Stimulated activated CD8-positive, alpha-beta memory T cell treated with anti-CD3 and anti-CD28 coated beads, Interleukin-15, amount 100 ng/mL, for 48 hours (primary cell): Measurements from ENCODE around the gene CROCC.

ENCODE experiments used
- DNase-seq, 2 donors: peaks; one replicate each; pipeline ENCODE4 v3.0.0-alpha.2; 2020; ENCODE audit warnings: low read depth in 2 of 2

CROCC gene

DNA sequence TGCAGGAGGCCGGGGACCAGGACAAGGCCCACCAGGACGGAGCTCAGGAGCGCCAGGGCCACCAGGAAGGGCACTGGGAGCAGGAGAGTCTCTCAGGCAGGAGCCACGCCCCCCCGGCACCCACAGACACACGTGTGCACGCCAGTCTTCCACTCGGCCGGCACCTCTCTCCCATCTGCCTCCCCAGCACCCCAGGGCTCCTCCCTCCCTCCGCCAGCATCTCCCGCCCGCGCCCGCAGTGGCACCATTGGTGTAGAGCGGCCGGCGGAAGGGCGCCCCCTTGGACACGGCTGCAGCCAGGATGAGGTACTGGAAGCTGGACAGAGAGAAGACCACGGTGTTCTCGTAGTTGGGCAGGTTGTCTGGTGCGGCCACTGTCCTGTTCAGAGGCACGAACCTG is 64.8 kb downstream of the CROCC start:
- DNase-seq: no peak

DNA sequence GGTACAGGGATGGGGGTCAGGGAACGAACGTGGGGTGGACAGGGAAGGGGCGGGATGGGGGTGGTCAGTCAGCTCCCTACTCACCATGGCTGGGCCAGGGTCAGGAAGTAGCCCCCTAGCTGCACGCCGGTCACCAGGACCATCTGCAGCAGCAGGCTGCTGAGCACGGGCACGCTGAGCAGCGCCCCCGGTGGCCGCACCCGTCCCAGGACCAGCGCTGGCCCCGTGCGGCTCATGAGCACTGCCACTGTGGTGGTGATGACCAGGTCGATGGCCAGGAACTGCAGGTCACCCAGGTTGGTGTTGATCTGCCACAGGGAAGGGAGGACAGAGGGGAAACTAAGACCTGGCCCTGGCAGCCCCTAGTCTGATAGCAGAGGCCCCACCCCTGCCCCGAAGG is 65.2 kb downstream of the CROCC start:
- no peak for DNase-seq

- no peak for DNase-seq
These were observed 66.5 kb downstream of the CROCC start for GRCh38 chr1:16988210-16988609.

GRCh38 chr1:16989676-16990391 is 68.1 kb downstream of the CROCC start:
- no peak for DNase-seq

DNA sequence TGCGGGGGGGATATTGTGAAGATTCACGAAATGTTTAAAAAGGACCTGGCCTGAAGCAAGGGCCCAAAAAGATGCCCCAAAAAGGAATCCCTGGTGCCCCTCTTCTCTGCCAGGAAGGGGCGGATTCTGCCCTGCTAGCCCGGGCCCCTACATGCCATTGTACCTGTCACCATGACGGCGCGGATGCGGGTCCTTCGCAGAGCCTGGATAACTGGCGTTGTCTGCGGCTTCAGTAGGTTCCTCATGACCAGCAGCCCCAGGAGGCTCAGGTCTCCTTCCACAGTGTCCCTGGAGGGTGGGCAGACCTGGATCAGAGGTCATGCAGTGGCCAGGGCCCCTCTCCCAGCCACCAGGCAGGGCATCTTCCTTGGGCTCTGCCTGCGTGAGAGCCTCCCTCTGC is 69.8 kb downstream of the CROCC start:
- DNase-seq: no peak

DNA sequence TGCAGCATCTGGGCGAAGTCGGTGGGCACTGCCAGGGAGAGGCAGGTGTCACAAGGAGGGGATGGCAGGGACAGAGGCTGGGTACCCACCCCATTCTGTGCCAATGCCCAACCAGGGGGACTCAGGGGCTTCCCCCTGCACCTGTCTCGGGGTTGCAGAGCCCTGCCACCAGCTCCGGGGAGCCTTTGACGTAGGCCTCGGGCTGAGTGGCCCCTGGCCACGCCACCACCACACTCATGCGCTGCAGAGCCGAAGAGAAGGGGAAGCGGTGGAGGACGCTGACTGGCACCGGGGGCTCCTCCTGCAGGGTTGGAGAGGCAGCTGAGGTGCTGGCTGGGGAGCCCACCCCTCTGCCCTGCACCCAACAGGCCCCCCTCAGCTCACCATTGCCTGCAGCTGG is 70.4 kb downstream of the CROCC start:
- no peak for DNase-seq

DNA sequence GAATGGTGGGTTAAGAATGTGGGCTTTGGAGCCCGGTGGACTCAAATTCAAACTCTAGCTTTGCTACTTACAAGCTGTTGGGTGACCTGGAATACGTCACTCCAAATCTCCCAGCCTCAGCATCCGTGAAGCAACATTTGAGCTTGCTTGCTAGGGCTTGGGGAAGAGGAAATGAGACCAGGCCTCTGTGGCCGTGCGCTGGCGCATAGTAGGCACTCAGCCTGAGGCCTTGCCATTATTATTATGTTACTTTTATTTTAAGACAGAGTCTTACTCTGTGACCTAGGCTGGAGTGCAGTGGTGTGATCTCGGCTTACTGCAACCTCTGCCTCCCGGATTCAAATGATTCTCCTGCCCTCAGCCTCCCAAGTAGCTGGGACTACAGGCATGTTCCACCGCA is 70.9 kb downstream of the CROCC start:
- DNase-seq: no peak

DNA sequence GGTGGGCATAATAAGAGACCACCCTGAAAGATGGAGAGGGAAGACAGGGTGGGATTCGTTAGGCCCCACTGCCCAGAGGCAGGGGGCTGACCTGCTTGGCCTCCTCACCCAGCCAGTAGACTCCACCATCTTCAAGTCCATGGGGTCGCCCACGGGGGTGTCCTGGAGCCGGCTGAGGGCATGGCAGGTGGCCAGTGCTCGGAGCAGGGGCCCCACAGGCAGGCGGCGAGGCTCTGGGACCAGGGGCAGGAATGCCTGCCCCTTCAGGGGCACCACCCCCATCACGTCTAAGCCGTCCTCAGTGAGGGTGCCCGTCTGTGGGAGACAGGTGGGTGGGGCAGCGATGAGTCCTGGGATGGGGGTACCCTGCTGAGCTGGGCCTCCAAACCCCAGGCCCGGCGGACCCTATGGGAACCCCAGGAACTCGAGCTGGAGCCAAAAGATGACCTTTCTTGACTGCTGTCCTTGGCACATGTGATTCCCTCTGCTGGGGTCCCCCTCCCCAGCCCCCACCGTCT is 71.8 kb downstream of the CROCC start:
- no peak for DNase-seq

GRCh38 chr1:16996845-16997244 is 75.1 kb downstream of the CROCC start:
- no peak for DNase-seq

DNA sequence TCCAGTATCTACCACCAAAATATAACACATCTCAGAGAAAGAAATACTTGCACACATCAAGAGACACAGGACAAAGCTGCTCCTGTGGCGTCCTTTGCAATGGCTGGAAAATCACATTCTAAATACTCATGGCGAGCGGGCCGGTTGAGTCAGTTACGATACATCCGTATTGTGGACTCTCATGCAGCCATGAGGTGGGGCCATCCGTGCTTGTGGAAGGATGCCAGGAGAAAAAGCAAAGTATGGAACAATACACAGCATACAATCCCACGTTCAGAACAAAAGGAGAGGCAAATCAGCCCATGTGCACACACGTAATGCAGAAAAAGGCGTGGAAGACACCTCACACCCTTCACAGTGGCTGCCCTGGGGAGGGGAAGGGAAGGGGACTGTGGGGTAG is 76.9 kb downstream of the CROCC start:
- no peak for DNase-seq

DNA sequence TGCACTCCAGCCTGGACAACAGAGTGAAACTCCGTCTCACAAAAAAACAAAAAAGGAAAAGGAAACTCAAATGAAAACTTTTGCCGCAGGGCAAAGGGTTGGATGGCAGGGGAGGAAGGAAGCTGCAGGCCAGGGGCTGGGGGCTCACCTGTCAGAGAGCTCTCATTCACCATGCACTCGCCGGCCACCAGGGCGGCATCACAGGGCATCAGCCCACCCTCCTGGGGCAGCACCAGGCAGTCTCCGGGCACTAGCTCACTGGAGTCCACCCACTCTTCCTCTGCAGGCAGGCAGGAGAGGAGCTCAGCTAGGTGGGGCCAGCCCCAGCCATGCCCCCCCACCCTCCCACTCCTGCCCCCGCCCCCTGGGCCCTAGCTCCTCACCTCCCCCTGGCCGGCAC is 78.1 kb downstream of the CROCC start:
- DNase-seq: no peak

GRCh38 chr1:17001760-17002523 is 80.2 kb downstream of the CROCC start:
- no peak for DNase-seq

- DNase-seq: no peak
These were observed 80.8 kb downstream of the CROCC start for GRCh38 chr1:17002524-17002902.

GRCh38 chr1:17004466-17005364 is 83.0 kb downstream of the CROCC start:
- DNase-seq: no peak

DNA sequence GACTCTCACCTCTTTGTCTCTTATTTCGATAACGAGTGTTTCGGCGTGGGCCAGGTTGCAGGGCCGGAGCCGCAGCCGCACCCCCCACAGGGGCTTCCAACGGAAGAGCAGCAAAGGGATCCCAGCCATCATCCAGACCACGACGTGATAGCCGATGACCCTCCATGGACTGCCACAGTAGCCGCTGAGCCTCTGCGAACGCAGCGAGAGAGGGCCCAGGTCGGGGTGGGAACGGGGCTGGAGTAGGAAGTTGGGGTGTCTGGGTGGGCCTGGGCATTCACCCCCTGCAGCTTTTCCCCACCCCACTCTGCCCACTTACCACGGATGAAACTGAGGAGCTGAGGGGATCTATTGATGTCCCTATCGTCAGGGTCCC is 83.6 kb downstream of the CROCC start:
- DNase-seq: no peak

- no peak for DNase-seq
These were observed 85.4 kb downstream of the CROCC start for GRCh38 chr1:17007121-17007520.

GRCh38 chr1:17008208-17008855 is 86.6 kb downstream of the CROCC start:
- no peak for DNase-seq

DNA sequence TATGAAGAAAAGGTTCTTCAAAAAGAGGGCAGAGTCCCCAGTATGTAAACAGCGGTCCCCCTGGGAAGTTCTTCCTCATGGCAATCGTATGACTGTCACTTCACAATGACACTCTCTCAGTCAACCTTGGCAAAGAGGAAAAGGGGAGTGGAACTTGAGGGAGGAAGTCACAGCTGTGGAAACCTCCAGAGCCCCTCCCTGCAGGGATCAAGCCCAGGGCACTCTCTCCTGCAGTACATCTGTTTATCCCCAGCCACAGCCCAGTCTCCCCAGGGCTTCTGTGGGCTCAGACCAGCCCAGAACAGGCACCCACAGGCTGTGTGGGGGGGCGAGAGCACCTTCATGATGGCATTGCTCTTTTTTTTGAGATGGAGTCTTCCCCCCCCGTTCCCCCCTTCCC is 88.0 kb downstream of the CROCC start:
- DNase-seq: no peak

DNA sequence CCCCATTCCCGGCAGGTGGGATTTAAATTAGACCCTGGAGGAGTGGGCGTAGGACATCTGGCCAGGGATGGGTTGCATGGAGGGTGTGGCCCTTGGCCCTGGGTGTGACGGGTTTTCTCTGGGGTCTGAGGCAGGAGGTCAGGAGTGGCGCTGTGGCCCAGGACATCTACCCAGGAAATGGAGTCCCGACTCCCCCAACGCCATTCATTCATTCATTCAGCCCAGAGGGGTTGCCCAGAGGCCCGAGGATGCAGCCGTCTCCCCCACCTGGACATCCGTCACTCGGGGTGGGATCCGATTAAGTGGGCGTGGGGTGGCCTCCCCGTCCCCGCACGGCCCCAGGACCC is 89.3 kb downstream of the CROCC start:
- DNase-seq: no peak

- peak; percentile 80 to 82 for DNase-seq
These were observed 89.9 kb downstream of the CROCC start, which contains the start of gene ATP13A2 for GRCh38 chr1:17011439-17012307. Gene ATP13A2, minus strand, starts transcription at chr1:17011928. Its CDS starts 190 bp downstream, at chr1:17011738.
